GM21737 (cell line): ENCODE results near the gene HLCS.
A peak's percentile ranks its signal among the peaks of the same experiment; 100 is the strongest.

Experiments used
- ATAC-seq: cut with Tn5 transposase; IDR thresholded peaks from one replicate; pipeline ENCODE4 v1.9.1; 2021; ENCODE audit warnings: mild to moderate bottlenecking, moderate library complexity; ENCODE audit not compliant: unreplicated experiment

The HLCS gene

GRCh38 chr21:36985751-36986594 is 19.5 kb upstream of the HLCS start:
- ATAC-seq: no peak

DNA sequence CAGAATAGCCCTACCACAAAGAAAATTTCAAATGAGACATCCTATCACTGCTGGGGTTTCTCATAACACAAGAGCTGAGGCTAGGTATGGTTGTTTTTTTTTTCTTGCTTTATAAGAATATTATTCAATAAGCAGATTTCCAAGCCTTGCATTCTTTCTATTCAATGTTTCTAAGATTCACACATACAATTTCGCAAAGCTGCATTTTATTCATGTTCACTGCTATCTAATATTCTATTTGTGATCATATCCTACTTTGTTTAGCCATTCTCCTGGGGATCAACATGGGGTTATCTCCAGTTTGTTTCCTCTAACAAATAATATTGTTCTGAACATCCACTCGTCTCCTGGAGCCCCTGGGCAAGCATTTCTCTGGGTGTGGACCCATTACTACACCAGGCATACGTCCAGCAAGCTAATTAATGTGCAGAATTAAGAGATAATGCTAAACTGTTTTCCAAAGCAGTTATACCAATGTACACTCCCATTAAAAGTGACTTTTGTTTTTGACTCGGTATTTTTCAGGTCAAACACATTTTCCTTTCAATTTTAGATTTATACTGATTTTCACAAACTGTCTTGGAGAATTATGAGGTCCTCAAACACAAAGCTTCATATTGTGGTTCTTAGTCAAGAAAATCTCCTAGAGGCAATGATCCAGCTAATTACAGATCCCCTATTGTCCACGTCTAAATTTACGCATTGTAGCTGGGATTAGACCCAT is 15.7 kb upstream of the HLCS start:
- ATAC-seq: no peak

- no peak for ATAC-seq
These were observed 14.6 kb upstream of the HLCS start for GRCh38 chr21:36981049-36981391.

DNA sequence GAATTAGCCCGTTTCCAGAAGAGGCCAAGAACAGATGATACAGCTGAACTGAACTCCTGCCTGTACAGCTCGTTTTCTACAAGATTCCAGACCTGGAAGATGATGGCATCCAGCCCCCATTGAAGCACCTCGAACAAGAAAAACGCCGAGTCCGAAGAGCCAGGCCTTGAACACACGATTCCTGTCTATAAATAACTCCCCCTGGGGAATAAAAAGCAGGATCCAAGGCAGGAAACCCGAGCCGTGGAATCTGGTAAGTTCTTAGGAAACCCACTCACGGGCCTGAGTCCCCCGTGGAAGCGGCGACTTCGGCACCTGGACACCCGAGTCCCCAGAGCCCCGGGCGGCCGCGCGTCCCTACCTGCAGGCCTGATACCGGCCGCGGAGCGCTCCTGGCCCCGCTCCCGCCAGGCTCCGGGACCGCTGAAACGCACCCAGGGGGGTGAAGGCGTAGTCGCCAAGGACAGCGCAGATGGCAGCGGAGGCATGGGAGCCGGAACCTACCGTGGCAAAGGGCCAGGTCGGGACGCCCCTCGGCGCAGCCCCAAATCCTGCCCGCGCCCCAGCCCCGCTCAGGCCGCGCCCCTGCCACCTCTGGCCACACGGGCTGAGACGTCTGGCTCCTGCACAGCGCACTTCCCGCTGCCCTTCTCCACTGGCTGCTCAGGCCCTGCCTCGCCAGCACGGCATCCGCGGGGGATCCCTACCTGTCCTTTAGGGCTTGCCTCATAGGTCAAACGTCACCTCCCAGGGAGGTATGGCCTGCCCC is 14.0 kb upstream of the HLCS start:
- ATAC-seq: no peak

GRCh38 chr21:36976882-36977651 is 10.6 kb upstream of the HLCS start:
- ATAC-seq: peak; percentile 56

DNA sequence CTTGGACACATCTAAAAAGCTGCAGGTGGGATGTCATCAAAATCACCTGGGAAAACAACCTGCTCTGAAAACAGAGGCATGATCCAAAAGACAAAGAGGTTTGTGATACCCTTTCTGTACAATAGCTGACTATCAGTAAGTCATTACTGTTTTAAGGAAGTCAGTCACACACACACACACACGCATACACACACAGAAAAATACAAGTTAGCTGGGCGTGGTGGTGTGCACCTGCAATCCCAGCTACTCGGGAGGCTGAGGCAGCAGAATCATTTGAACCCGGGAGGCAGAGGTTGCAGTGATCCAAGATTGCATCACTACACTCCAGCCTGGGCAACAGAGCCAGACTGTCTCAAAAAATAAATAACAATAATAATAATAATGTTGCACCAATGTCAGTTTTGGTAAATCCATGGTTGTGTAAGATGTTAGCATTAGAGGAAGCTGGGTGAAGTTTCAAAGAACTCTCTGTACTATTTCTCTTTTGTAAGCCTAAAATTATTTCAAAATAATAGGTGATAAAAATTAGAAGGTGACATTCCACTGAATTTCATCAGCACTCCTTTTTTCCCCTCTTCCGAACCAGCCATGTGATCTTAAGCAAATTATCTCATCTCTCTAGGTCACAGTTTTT is 9.9 kb upstream of the HLCS start:
- ATAC-seq: no peak

- ATAC-seq: no peak
These were observed 8.4 kb upstream of the HLCS start for GRCh38 chr21:36974851-36975192.

DNA sequence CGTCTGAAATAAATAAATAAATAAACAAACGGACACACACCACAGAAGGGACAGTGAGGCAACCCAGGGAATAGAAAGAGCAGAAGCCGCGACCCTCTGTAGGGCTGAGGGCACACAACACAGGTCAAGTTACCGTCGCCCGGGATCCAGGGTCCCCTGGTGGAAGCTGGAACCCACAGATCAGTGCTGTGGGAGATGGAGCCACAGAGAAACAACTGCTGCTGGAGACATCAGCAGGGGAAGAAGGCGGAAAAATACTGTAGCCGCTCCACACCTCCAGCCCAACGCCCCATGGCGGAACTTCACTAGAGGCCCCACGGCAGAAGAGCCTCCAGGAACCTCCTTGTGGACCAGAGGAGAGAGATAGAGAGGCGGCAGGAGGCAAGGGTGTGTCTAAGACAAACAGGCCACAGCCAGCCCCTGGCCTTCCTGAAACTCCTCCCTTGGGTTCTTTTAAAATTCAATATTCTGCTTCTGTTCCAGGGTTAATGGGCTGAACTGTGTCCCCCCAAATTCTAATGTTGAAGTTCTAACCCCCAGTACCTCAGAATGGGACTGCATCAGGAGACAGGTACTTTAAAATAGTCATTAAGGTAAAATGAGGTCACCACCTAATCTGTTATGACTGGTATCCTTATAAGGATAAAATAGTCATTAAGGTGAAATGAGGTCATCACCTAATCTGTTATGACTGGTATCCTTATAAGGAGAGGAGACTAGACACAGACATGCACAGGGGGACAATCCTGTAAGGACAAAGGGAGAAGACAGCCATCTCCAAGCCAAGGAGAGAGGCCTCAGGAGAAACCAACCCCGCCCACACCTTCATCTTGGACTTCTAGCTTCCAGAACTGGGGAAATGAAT is 7.7 kb upstream of the HLCS start:
- ATAC-seq: no peak

DNA sequence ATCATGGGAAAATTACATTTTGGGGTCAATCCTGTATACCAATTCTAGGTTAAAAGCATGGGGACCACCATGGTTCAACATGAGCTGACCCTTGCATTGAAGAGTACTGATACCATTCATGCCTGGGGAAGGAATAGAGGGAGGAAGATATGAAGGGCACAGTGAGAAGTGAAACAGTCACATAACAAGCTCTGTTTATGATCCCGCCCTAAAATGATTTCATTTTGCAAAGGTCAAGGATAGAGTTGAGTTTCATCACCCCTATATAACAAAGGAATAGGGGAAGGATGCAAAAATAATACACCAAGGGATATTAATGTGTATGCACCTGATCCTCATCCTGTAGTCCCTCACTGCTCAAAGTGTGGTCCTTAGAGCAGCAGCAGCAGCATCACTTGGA is 2.5 kb upstream of the HLCS start:
- ATAC-seq: no peak

DNA sequence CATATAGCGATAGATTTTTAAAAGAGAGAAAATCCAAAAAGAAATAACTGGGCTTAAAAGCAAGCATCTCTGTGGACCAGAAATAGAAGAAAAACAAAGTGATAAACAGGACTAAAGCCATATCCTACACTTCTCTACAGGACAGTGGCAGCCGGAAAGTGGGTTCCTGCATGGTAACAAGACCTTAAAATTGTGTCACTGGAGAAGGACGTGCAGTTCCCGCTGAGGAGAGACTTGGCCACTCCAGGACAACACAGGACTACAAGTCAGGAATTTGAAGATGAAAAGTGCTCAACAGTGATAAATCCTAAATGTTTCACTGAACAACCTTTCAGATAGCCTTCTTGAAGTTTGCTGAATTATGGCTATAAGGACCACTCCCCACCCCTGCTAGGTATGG is 1.9 kb upstream of the HLCS start:
- ATAC-seq: no peak

DNA sequence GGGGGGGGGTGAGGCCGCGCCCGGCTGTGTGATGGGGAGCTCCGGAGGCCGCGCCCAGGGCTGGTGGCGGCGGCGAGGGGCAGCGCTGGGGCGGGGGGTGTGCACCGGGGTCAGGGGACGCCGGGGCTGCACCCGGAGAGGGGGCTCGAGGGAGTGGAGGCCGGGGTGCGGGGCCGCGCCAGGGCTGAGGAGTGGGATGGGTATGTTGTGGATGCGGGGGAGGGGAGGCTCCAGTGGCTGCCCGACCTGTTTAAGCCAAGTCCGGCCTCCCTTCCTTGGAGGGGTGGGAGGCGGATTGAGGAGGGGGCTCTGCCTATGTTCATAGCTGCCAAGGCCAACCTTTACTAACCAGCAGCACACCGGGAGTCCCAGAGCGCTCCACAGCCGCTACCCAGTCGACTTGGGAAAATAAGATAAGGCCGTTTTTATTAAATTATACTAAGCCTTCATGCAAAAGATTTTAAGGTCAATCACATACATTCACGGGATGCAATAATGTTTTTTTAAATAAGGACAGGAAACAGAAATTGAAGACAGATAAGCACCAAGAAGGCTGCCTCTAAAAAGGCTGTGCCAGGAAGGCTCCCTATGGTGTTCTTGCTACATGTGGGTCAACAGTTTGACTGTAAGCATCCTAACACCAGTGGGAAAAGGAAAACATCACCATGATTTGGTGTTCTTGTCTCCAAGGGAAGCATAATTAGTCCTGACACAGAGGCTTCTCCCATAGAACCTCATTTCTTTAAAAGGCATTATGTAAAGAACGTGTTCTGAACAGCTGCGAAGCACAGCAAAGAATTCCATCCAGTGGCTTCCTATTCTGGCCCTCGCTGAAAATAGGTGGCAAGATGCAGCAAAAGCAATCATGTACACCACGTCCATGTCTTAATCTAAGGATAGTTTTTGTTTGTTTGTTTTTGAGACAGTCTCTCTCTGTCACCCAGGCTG is 626 bp upstream of the HLCS start:
- peak; percentile 24 for ATAC-seq

DNA sequence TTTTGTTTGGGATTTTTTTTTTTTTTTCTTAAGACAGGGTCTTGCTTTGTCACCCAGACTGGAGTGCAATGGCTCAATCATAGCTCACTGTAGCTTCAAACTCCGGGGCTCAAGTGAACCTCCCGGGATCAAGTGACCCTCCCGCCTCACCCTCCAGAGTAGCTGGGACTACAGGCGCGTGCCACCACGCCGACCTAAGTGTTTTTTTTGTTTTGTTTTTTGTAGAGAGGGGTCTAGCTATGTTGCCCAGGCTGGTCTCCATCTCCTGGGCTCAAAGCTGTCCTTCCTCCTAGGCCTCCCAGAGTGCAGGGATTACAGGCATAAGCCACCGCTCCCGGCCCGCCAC is 776 bp downstream of the HLCS start:
- no peak for ATAC-seq

DNA sequence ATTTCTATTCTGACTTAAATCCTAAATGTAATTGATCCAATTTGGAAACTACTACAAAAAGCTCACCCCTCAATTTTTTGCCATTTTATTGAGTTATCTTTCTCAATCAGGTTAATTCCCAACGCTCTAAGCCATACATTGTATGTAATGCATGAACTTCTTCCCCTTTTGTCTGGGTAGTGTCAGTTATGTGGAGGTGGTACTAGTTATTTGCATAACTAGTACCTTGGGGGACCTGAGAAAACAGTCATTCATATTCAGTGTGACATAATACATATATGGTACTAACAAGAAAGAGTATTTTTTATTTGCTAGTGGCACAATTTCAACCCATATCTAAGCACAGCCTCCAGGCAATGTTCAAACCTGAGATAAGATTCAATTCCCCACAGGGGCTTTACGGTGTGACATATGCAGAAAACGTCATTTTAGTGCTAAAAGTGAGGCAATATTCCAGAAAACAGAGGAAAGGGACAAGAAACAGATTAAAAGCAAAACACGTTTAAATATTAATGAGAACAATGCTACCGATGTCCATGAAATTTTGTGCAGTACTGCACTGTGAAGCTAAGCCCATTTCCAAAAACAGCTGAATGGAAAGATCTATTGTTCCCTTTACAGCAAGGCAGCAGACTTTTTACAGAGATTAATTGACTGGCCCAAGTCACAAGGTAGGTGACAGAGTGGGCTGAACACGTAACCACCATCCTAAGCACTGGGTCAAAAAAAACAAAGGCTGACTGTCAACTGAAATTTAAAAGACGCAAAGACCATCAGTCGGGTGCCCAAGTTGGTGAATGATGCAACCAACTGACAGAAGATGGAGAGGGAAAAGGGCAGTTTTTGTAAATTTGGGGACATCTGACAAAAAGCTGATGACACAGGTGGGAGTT is 1.4 kb downstream of the HLCS start:
- ATAC-seq: no peak

DNA sequence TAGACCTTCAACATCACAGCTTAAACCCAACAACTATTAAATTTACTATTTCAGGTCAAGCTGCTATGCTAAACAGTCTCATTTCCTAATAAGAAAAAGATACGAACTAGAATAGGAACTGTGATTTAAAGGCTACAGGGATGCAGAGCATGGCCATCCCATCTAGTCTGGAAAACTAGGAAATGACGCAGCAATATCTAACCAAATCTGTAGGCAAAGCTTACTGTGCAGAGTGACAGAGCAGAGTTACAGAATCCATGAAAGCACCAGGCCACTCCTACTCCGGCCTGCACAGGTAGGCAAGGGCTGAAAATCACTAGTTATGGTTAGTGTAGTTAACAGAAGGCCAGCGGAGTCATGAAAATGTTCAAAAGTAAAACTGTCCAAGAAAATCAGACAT is 2.1 kb downstream of the HLCS start:
- ATAC-seq: no peak

- no peak for ATAC-seq
These were observed 4.2 kb downstream of the HLCS start for GRCh38 chr21:36962098-36962780.

GRCh38 chr21:36960676-36961284 is 5.7 kb downstream of the HLCS start:
- no peak for ATAC-seq
